GM23338 (cell line): ENCODE data around the gene PARVB. TPM values are rescaled to one million over a fixed set of nuclear protein-coding genes. Genes with fewer than 3 reads are reported as not detected.

Experiments used
- ATAC-seq: fragments of 200-7000 bp; cut with Tn5 transposase; 3 replicates; pipeline ENCODE4 v1.9.1; 2020
- DNase-seq: peaks from one replicate; pipeline ENCODE4 v3.0.0-alpha.2; 2015; ENCODE audit warnings: low spot score
- H2AFZ ChIP-seq: fragments of 200-600 bp; sonication (generic); 2 replicates; pipeline ENCODE4 v1.8.0; 2016; ENCODE audit warnings: antibody characterized with exemption, mild to moderate bottlenecking, moderate library complexity
- H3F3A ChIP-seq: fragments of 200-600 bp; sonication (generic); replicated peaks from 2 replicates; pipeline ENCODE4 v1.8.0; 2017; ENCODE audit warnings: antibody characterized with exemption, mixed run types, low read depth
- H3K27ac ChIP-seq: fragments of 200-600 bp; sonication (generic); 2 replicates; pipeline ENCODE4 v1.6.1; 2016; ENCODE audit warnings: low read depth
- H3K27me3 ChIP-seq: fragments of 200-600 bp; sonication (generic); 2 replicates; pipeline ENCODE4 v1.8.0; 2016; ENCODE audit warnings: mild to moderate bottlenecking, mixed run types, moderate library complexity; ENCODE audit not compliant: insufficient read depth
- H3K36me3 ChIP-seq: fragments of 200-600 bp; sonication (generic); 2 replicates; pipeline ENCODE4 v1.8.0; 2016; ENCODE audit warnings: mild to moderate bottlenecking; ENCODE audit not compliant: insufficient read depth
- H3K4me1 ChIP-seq: fragments of 200-600 bp; sonication (generic); 2 replicates; pipeline ENCODE4 v1.8.0; 2016; ENCODE audit warnings: mild to moderate bottlenecking, moderate library complexity; ENCODE audit not compliant: insufficient read depth
- H3K4me2 ChIP-seq: fragments of 200-600 bp; sonication (generic); 2 replicates; pipeline ENCODE4 v1.7.1; 2017; ENCODE audit warnings: mixed run types
- H3K4me3 ChIP-seq: fragments of 200-600 bp; sonication (generic); 2 replicates; pipeline ENCODE4 v1.6.1; 2016; ENCODE audit warnings: mixed run types
- H3K79me2 ChIP-seq: fragments of 200-600 bp; sonication (generic); replicated peaks from 2 replicates; pipeline ENCODE4 v1.8.0; 2017; ENCODE audit warnings: mild to moderate bottlenecking; ENCODE audit not compliant: insufficient read depth
- H3K9me2 ChIP-seq: fragments of 200-600 bp; sonication (generic); 2 replicates; pipeline ENCODE4 v1.8.0; 2017; ENCODE audit not compliant: insufficient read depth
- H4K20me1 ChIP-seq: fragments of 200-600 bp; sonication (generic); replicated peaks from 2 replicates; pipeline ENCODE4 v1.8.0; 2017; ENCODE audit warnings: mild to moderate bottlenecking; ENCODE audit not compliant: insufficient read depth
- H3K27ac Mint-ChIP-seq: 2 replicates; pipeline ENCODE4 v1.8.0; 2020; ENCODE audit warnings: inconsistent platforms, mild to moderate bottlenecking, moderate library complexity, mixed read lengths
- H3K27me3 Mint-ChIP-seq: 3 replicates; pipeline ENCODE4 v1.8.0; 2022; ENCODE audit warnings: low read depth, mild to moderate bottlenecking, moderate library complexity, mixed read lengths, inconsistent platforms; ENCODE audit not compliant: insufficient read depth, poor library complexity
- H3K36me3 Mint-ChIP-seq: 3 replicates; pipeline ENCODE4 v1.8.0; 2021; ENCODE audit warnings: low read depth, mild to moderate bottlenecking, inconsistent platforms, moderate library complexity, mixed read lengths
- H3K4me1 Mint-ChIP-seq: 3 replicates; pipeline ENCODE4 v1.8.0; 2020; ENCODE audit warnings: mild to moderate bottlenecking, inconsistent platforms, mixed read lengths
- H3K4me3 Mint-ChIP-seq: 3 replicates; pipeline ENCODE4 v1.8.0; 2021; ENCODE audit warnings: moderate library complexity, mild to moderate bottlenecking, inconsistent platforms, mixed read lengths
- H3K9me3 Mint-ChIP-seq: 3 replicates; pipeline ENCODE4 v1.8.0; 2020; ENCODE audit warnings: moderate library complexity, mild to moderate bottlenecking, inconsistent platforms, mixed read lengths
- CTCF ChIP-seq, 2 experiments: fragments of 200-600 bp in 1 of 2; sonication (generic) in 1 of 2; conservative IDR thresholded peaks; 2 replicates each; pipeline versions ENCODE4 v1.5.1 to v1.6.1; 2016 to 2017; ENCODE audit warnings: antibody characterized with exemption in 2 of 2, low read depth in 2 of 2, mild to moderate bottlenecking in 2 of 2, moderate library complexity in 1 of 2
- ETS1 ChIP-seq: IDR thresholded peaks from 2 replicates; pipeline ENCODE4 v1.6.1; 2016; ENCODE audit warnings: antibody characterized with exemption
- EZH2phosphoT487 ChIP-seq: fragments of 200-600 bp; sonication (generic); IDR thresholded peaks from one replicate; pipeline ENCODE4 v1.8.1; 2018; ENCODE audit warnings: antibody characterized with exemption; ENCODE audit not compliant: unreplicated experiment
- JUNB ChIP-seq: IDR thresholded peaks from one replicate; pipeline ENCODE4 v1.6.1; 2016; ENCODE audit warnings: antibody characterized with exemption; ENCODE audit not compliant: unreplicated experiment
- POLR2AphosphoS5 ChIP-seq: IDR thresholded peaks from 2 replicates; pipeline ENCODE4 v1.6.1; 2016; ENCODE audit warnings: antibody characterized with exemption, low read depth
- REST ChIP-seq: IDR thresholded peaks from one replicate; pipeline ENCODE4 v1.6.1; 2018; ENCODE audit warnings: antibody characterized with exemption; ENCODE audit not compliant: unreplicated experiment
- ZNF462 ChIP-seq: fragments of 250-450 bp; sonication (Bioruptor Pico); IDR thresholded peaks from 2 replicates; pipeline ENCODE4 v1.5.0; 2020; ENCODE audit warnings: mild to moderate bottlenecking, moderate library complexity
- polyA plus RNA-seq: library from polyadenylated mRNA; unstranded; fragments of >200 nt; fragmentation: Nextera tagmentation; extraction: Ambion mirVana; gene quantifications from 2 replicates; pipeline ENCODE4 v1.2.1, GENCODE V29; 2016
- total RNA-seq: library from RNA; depleted of rRNA; stranded (reverse); fragments of >200 nt; shearing (Covaris generic); gene quantifications from 2 replicates; pipeline ENCODE4 v1.2.3, GENCODE V29; 2014

The PARVB gene
- total and polyA plus RNA-seq, 2 experiments from 2014 or later, result 4.3 to 7.7 TPM

GRCh38 chr22:44133901-44134571, 109.9 kb downstream of the PARVB start (continued):
- no peak for TF ChIP-seq REST
- TF ChIP-seq POLR2AphosphoS5, result no peak
- TF ChIP-seq CTCF (conservative IDR thresholded peaks at IDR 0.05; ENCODE audit: low read depth in 2 of 2), result no peak

- no peak for DNase-seq
- peaks cover 8% of the 10 kb centered on the region; the same call in 1 of the 2 replicates for H3K36me3 ChIP-seq
- no peaks in the 10 kb centered on the region for H3K27me3 ChIP-seq
- ATAC-seq, result no peak
- H3K27ac Mint-ChIP-seq, result no peak overlapping the region
- no peak overlapping the region for H3K4me3 Mint-ChIP-seq
- H3K4me1 Mint-ChIP-seq, result peaks cover 12% of the 10 kb centered on the region
- H3F3A ChIP-seq, result no peaks in the 10 kb centered on the region
- no peak overlapping the region for H2AFZ ChIP-seq
- H4K20me1 ChIP-seq, result no peaks in the 10 kb centered on the region
- no peak overlapping the region for H3K27ac ChIP-seq
- no peaks in the 10 kb centered on the region for H3K79me2 ChIP-seq
- H3K9me3 Mint-ChIP-seq, result peaks cover 38% of the 10 kb centered on the region
- peaks cover 8% of the 10 kb centered on the region for H3K4me1 ChIP-seq
- peaks cover 17% of the 10 kb centered on the region for H3K27me3 Mint-ChIP-seq
- H3K9me2 ChIP-seq, result no peaks in the 10 kb centered on the region
- H3K4me3 ChIP-seq, result no peak overlapping the region
- H3K36me3 Mint-ChIP-seq, result peaks cover 49% of the 10 kb centered on the region
- no peak overlapping the region for H3K4me2 ChIP-seq
- TF ChIP-seq ETS1, result no peak
- TF ChIP-seq EZH2phosphoT487, result no peak
- TF ChIP-seq POLR2AphosphoS5, result no peak
- no peak for TF ChIP-seq JUNB
- no peak for TF ChIP-seq REST
- no peak for TF ChIP-seq ZNF462 (CRISPR knock-in tag)
These were observed 112.0 kb downstream of the PARVB start for GRCh38 chr22:44136112-44136511.
